ENCODE results near the gene HAUS7.

GRCh38 chrX:153485396-153486080 is 15.2 kb upstream of the HAUS7 start:
- no peak for TF ChIP-seq CTCF (conservative IDR thresholded peaks at IDR 0.05; ENCODE audit: low read length)
- no peak for TF ChIP-seq EZH2phosphoT487 (IDR thresholded peaks at IDR 0.05; ENCODE audit: borderline replicate concordance, low read depth, low read length)
